GM13976 (cell line): Measurements from ENCODE around the gene IMPDH2.

ENCODE experiments used
- DNase-seq: peaks from one replicate; pipeline ENCODE4 v3.0.0; 2012; ENCODE audit warnings: low spot score
- in situ Hi-C: fragments of 300-500 bp; cut with MboI; formaldehyde crosslinking; loops from one replicate; pipeline ENCODE4 v1.12.0; 2022; ENCODE audit warnings: low sequenced_read_pairs, mixed read lengths, inconsistent platforms; ENCODE audit not compliant: unreplicated experiment
- TF ChIP-seq, protein P1 (sequence below): IDR thresholded peaks from 2 replicates; pipeline ENCODE4 v1.5.1; 2012; ENCODE audit warnings: borderline replicate concordance, mild to moderate bottlenecking; ENCODE audit not compliant: insufficient read depth; ENCODE audit errors: extremely low read depth, missing control alignments, control extremely low read depth

The IMPDH2 gene

GRCh38 chr3:49035281-49035680 lies 6.1 kb upstream of the IMPDH2 start:
- TF ChIP-seq, protein P1, sequence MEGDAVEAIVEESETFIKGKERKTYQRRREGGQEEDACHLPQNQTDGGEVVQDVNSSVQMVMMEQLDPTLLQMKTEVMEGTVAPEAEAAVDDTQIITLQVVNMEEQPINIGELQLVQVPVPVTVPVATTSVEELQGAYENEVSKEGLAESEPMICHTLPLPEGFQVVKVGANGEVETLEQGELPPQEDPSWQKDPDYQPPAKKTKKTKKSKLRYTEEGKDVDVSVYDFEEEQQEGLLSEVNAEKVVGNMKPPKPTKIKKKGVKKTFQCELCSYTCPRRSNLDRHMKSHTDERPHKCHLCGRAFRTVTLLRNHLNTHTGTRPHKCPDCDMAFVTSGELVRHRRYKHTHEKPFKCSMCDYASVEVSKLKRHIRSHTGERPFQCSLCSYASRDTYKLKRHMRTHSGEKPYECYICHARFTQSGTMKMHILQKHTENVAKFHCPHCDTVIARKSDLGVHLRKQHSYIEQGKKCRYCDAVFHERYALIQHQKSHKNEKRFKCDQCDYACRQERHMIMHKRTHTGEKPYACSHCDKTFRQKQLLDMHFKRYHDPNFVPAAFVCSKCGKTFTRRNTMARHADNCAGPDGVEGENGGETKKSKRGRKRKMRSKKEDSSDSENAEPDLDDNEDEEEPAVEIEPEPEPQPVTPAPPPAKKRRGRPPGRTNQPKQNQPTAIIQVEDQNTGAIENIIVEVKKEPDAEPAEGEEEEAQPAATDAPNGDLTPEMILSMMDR = no peak
- in situ Hi-C loops = no loop called here
- no peak for DNase-seq

DNA sequence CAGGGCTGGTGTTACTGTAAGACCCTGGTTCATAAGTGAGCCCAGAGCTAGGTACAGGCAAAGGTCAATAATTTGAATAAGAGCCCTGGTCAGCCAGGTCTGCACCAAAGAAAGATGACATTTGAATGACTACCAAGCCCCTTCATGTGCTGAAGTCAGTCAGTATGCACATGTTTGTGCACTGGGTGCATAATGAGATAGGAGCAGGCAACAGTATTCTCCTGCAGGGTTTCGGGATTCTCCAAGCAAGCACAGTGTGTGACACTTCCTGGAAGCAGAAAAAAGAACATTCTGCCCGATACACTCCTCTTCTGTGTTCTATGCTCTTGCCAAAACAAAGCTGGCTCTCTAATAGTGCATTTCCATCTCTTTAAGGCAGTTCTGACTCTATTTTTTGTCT lies 5.5 kb upstream of the IMPDH2 start:
- TF ChIP-seq, protein P1 = no peak
- DNase-seq = no peak
- in situ Hi-C loops = no loop called here

- TF ChIP-seq, protein P1 = no peak
- in situ Hi-C loops = no loop called here
- no peak for DNase-seq
Measured at GRCh38 chr3:49032646-49033304, 3.6 kb upstream of the IMPDH2 start.

DNA sequence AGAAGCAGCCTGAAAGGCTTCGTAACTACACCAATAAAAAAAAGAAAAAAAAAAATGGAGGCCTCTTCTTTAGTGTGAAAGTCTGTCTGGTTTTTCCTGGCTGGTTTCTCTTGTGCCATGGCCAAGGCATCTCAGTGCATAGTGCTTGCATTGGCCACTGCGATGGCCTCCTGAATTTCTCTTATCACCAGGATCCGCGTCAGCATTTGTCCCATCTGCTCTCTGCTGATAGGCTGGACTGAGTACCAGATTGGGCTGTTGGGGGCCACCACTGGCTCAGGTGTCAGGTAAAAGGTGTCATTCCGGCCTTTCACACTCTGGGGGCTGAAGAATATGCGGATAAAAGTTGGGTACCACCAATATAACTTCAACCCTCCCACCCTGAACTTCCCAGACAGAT lies 1.1 kb upstream of the IMPDH2 start:
- TF ChIP-seq, protein P1 = no peak
- in situ Hi-C loops = no loop called here
- no peak for DNase-seq

GRCh38 chr3:49029563-49029884 lies 326 bp upstream of the IMPDH2 start:
- TF ChIP-seq, protein P1 = no peak
- in situ Hi-C loops = no loop called here
- DNase-seq = no peak

DNA sequence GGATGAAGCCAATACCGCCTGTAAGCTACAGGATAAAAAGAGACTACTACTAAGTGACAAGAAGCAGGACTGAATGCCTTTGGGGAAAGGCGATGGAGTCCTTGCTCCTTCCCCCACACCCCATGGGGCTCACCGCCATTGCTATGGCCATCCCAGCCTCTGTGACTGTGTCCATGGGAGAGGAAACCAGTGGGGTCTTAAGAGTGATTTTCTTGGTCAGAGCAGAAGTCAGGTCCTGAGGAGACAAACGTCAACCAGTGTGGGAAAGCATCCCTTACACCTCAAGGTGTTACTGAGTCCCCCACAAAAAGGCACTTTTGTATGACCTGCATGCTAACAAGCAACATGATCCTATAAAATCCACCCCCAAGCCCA lies 913 bp downstream of the IMPDH2 start:
- in situ Hi-C loops = no loop called here
- DNase-seq = no peak
- TF ChIP-seq, protein P1 = no peak
